GM18870 (cell line): ENCODE results near the gene SPATA21.
"Not testable (repeated sequence)": the region's sequence is repeated elsewhere in the genome, so short reads cannot be mapped to it uniquely, and the experiment has no call there.

Experiments used
- ATAC-seq: cut with Tn5 transposase; IDR thresholded peaks from one replicate; pipeline ENCODE4 v1.9.1; 2021; ENCODE audit warnings: moderate library complexity; ENCODE audit not compliant: unreplicated experiment

The SPATA21 gene, protein sequence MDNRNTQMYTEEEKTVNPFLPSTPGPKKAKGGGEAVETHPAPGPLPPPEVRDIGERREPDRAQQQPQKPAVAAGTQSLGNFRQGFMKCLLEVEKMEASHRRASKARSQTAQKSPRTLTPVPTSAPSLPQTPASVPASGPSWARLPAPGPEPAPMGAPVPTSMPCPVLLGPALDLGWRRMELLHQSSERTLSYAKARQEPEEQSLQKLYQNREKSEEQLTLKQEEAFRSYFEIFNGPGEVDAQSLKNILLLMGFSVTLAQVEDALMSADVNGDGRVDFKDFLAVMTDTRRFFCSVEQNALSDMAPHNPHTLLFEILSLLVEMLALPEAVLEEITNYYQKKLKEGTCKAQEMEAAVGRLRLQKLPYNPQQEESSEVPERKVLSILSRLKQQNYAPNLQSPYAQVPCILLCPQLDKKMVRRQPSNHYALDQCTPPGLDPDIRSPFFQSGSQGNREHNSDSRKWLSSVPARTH

DNA sequence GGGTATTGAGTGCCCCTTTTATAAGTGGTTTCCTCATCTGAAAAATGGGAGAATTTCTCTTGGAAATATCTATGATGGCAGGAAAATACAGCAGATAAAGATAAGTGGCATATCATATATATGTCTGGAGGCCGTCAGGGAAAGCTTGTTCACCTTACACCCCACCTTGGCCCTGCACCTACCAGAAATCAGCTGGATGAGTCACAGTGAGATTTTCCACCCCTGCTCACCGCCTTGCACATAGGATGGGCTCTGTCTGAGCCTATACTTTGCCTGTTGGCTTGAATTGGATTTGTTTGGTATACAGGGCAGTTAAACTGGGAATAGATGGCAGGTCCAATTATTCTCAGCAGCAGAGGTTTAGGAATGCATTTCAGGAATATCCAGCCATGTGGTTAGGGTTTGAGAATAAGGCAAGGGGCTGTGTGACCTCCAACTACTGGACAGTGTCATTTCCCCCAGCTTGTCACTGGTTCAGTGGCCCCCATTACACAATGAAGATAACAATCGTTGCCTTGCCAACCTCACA, at the start of gene SPATA21:
TSS of gene SPATA21 (minus strand) at position 479 of the 529 bp plus-strand sequence. CDS start 6,053 bp downstream, outside the sequence.
- ATAC-seq, result no peak

DNA sequence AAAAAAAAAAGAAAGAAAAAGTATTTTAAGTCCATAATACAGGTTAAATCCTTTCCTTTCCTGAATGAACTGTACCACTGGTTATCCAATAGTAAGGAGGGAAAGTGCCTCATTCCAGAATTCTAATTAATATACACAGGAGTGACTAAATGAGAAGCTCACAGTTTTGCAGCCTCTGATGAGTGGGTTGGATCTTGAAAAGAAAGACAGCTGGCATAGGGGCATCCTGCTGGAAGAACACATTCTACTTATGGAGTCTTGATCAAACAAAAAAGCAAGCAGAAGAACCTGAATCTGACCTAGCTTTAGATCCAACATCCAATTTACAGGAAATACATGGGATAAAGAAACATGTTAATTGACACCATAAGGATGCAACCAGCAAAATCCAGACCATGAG, 49.8 kb upstream of the SPATA21 start:
- not testable (repeated sequence) for ATAC-seq

DNA sequence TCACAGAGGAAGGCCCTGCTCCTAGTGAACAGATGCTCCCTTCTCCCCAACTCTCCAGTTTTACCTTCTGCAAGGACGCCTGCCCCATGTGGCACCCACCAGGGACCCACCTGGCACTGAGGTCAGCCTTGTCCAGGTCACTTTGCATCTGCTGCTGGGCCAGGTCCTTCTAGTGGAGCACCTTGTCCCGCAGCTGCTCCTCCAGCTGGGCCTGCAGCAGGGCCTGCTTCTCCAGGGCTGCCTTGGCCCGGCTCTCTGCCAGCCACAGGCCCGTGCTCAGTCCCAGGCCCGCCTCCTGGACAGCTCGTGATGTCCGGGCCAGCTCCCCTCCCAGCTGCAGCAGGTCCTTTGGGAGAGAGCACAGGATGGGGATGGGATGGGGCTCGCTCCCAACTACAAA, 49.1 kb upstream of the SPATA21 start:
- ATAC-seq, result not testable (repeated sequence)

DNA sequence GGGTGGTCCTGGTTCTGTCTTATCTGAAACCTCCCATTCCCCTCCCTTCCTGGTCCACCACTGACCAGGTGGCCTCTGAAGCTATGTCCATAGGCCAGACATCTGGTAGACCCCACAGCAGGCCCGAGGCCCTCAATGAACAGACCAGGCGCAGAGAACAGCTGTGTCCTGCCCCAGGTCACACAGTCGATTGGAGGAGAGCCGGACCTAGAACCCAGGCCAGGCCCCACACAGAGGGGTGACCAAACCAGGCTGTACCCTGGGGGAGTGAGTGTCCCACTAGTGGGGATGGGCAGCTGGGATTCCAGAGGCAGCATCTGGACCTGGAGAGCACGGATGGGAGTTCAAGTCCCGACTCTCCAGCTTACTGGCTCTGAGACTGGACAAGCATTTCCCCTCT, 47.7 kb upstream of the SPATA21 start:
- ATAC-seq, result no peak

DNA sequence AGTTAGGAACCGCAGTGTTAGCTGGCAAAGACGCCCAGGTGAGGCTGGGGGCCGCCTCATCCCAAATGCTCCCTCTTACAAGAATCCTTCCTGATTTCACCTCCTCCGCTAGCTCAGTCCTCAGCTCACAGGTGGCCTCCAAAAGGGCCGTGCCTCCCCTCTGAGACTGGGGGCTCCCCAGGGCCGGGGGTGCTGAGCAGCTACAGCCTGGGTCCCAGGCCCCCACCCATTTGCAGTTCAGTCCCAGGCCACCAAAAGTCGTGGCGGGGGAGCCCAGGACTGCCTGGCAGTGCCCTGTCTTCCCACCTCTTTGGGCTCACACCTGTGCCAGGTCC, 47.2 kb upstream of the SPATA21 start:
- no peak for ATAC-seq

DNA sequence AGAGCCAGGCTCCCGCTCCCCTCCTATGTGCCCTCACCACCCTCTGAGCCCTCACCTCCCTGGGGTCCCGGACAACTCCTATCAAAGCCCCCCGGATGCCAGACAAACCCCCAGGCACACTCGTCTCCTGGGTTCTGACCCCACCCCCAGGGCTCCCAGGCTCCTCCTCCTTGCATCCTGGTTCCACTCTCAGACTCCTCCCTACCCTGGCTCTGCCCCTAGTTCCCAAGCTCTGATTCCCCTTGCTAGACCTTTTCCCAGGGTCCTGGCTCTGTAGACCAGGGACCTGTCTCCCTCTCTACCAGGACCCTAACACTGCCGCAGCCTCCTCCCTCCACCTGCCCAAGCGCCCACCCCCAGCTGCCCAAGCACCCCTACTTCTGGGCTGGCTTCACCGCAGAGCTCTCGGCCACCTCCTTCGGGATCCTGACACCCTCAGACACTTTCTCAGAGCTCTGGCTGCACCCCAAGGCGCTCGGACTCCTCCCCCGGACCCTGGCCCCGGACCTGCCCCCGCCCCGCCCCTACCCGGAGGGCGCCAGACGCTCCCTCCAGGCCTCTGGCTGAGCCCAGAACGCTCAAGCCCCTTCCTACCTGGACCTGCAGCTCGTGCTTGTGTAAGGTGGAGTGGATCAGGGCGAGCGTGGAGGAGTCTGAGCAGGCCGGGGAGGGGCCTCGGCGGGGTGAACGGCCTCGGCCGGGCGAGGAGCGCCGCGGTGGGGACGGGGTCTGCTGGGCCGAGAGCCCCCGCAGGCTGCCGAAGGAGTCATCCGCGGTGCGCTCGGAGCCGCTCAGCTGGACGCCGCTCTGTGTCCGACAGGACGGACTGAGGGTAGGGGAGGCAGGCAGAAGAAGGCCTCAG, 46.6 kb upstream of the SPATA21 start:
- not testable (repeated sequence) for ATAC-seq

DNA sequence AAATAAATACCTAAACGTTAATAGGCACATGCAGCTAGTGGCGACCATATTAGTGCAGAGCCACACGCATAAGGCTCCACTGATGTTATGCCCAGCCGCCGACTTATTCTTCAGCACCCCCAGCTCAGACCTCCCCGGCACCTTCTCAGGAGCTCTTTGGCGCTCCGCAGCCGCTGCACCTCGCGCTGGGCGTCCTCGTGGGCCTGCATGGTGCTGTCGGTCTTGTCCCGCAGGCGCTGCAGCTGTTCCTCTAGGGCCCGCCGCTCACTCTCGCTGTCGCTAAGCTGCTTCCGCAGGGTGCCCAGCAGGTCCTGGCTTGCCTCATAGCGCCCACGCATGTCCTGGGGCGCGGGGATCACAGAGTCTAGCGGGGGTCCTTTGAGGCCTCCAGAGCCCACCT, 45.9 kb upstream of the SPATA21 start:
- ATAC-seq, result not testable (repeated sequence)

DNA sequence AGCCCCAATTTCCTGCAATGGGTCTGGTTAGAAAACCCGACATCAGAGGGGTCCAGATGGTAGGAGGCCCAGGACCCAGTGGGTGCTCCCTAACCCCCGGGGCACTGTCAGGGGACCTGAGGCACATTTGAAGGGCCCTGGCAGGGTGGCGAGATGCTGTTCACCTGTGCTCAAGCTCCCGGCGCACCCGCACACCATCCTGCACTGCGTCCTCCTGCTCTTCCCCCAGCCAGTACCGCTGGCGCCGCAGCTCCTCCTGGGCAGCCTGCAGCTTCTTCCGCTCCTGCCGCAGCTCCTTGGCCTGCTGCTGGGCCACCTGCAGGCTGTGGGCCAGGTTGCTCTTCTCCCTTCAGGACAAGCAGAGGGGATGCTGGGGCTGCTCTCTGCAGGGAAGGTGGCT, 40.9 kb upstream of the SPATA21 start:
- no peak for ATAC-seq

DNA sequence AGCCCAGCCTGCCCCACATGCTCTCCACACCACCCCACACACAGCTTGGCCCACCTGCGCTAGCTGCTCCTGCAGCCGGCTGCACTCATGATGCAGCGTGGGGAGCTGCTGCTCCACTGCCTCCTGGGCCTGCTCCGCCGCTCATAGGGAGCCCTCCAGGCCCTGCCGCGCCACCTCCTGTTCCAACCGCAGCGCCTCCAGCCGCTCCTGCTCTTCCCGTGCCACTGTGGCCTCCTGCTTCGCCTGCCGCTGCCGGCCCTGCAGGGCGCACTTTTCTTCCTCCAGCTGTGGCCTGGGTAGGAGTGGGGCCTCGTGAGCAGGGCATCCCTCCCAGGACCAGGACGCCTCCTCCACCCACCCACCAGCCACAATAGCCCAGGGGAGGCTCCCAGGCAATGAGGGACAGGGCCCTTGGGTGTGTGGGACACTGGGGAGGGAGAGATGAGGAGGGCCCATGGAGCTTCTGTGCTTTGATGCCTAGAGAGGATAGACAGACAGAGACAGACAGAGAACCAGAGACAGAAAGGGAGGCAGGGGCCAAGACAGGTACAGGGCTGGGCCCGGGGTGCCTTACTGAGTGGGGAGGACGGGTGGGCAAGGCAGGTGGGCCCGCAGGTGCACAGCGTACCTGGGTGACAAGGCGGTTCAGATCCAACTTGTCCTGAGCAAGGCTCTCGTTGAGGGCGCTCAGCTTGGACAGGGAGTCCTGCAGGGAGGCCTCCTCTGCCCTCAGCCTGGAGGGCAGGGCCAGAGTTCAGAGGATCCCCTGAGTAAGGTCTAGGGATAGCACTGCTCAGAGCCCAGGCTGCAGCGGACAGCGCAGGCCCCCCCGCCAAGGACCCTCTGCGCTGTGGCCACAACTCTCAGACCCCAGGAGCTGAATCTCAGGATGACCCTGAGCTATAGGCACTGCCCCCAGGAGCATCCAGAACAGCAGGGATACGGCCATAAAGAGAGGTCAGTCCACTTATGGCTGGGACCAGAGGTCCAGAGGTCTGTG, 38.8 kb upstream of the SPATA21 start:
- ATAC-seq, result not testable (repeated sequence)

DNA sequence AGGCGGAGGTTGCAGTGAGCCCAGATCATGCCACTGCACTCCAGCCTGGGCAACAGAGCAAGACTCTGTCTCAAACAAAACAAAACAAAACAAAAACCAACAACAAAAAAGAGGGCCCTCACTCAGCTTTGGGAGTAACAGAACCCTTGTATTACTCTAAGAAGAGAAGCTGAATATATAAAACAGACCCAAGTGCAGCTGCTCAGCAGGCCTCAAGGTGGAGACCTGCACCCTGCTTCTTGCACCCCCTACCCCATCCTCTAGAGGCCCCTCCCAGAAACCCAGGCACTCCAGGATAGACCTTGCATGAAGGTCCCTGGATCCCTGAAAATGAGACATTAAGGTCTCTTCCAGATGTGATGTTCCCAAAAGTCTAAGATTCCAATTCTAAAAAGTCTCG, 37.7 kb upstream of the SPATA21 start:
- not testable (repeated sequence) for ATAC-seq

DNA sequence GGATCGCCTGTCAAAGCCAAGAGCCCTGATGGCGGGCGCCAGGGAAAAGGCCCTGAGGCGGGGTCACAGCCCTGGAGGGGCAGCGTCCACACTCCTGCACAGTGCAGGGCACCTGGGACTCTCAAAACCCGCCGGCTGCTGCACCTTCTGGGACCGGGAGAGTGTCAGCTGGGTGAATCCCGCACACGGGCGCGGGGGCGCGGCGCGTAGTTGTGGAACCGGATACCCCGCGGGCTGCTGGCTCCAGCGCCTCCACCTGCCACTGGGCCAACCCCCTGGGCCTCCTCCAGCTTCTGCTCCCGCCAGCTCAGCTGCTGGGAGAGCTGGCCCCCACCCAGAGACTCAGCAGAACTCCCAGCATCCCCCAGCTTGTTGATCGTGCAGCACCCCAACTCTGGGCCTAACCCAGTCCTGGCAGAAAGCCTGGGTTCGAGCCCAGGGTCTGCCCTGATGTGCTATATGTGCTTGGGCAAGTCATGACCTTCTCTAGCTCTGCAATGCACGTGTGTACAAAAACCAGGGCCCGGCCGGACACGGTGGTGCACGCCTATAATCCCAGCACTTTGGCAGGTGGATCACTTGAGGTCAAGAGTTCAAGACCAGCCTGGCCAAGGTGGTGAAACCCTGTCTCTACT, 37.1 kb upstream of the SPATA21 start:
- ATAC-seq, result no peak

DNA sequence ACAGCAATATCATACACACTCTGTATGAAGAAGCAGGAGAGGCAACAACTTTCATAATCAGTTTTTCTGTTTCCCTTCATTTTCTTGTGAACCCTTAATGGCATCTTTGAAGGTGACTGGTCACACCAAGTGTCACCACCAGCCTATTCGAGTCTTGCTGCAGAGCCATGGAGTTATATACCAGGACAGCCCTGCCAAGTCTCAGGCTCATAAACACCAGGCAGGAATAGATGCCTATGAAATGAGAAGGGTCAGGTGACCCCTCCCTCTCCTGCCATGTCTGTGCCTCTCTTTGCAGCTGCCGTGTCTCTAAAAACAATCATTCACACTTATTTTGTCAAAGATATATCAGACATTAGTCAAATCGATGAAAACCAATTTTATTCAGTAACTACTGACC, 31.3 kb upstream of the SPATA21 start:
- no peak for ATAC-seq

DNA sequence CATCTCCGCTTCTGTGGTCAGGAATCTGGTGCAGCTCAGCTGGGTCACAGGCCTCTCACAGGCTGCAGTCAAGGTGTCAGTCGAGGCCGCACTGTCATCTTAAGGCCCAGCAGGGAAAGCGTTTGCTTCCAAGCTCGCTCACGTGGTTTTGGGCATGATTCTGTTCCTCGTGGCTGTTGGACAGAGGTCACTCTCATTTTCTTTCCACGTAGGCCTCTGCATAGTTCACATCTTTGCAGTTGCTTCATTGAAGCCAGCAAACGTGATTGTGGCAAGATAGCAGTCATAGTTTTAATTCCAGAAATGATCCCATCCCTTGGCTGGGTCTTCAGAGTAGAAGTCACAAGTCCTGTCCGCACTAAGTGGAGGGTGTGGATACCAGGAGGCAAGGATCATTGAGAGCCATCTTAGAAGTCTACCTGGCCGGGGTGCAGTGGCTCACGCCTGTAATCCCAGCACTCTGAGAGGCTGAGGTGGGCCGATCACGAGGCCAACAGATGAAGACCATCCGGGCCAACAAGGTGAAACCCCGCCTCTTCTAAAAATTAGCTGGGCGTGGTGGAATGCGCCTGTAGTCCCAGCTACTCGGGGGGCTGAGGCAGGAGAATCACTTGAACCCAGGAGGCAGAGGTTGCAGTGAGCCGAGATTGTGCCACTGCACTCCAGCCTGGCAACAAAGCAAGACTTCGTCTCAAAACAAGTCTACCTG, 27.8 kb upstream of the SPATA21 start:
- ATAC-seq, result no peak

DNA sequence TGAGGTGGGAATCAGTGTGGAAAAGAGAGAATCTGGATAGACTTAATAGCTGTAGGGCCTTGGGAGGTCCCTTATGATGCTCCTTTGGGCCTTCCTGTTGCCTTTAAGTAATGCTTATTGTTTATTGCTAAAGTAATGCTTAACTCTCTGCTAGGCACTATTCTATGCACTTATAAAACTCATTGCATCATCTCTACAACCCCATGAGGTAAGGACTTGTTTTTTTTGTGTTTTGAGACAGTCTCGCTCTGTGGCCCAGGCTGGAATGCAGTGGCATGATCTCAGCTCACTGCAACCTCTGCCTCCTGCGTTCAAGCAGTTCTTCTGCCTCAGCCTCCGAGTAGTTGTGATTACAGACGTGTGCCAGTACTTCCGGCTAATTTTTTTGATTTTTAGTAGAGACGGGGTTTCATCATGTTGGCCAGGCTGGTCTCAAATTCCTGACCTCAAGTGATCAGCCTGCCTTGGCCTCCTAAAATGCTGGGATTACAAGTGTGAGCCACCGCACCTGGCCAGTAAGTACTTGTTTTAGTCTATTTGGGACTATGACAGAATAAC, 25.6 kb upstream of the SPATA21 start:
- no peak for ATAC-seq

DNA sequence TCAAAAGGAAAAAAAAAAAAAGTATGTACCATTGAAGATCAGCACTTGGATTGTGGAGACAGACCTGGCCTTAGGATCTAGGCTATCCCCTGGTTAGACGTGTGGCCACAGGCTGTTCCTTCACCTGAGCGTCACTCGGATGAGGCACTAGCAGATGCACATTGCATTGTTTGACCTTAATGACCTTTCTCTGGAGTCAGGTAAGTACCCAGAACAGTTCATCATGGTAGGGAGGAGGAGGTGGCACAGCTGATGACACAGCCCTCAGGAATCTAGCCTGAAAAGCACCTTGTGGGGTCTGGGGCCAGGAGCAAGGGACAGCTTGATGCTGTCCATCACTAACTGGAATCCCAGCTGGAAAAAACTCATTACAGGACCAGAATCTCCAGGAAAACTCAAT, 24.5 kb upstream of the SPATA21 start:
- no peak for ATAC-seq

DNA sequence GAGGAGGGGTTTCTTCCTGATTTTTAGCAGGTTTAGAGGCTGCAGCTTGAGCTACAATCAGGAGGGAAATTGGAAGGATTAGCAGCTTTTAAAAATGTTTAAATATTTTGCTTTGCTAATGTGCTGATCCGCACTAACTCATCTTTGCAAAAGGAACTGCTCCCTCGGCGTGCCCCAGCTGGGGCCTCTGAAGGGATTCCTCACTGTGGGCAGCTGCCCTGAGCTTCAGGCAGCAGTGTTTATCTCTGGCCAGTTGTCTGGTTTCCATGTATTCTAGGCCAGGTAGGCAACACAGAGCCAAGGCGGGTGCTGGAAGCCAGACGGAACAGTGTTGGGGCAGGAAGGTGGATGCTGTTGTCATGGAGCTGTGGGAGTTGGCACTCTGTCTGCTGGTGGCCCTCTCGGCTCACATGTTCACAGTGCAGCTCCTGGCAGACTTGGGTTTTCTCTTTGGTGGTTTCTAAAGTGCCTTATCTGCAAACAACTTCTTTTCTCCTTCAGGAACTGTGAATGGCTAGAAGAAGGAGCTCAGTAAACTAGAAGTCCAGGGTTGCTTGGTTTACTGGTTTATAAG, 22.2 kb upstream of the SPATA21 start:
- no peak for ATAC-seq

DNA sequence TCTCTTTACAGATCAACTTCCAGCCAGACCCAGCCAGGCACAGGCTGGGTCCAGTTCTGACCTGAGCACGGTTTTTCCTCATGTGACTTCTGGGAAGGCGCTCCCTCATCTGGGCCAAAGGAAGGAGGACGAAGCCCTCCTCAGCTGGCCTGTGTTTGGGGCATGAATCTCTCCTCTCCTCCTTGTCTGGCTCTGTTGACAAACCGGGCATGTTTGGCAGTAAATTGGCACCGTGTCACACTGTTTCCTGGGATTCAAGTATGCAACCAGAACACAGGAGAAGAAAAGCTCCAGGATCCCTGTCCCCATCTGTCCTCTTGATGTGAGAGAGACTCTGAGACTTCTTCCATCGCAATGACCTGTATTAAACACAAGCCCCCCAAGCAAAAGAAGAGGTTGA, 21.6 kb upstream of the SPATA21 start:
- no peak for ATAC-seq

DNA sequence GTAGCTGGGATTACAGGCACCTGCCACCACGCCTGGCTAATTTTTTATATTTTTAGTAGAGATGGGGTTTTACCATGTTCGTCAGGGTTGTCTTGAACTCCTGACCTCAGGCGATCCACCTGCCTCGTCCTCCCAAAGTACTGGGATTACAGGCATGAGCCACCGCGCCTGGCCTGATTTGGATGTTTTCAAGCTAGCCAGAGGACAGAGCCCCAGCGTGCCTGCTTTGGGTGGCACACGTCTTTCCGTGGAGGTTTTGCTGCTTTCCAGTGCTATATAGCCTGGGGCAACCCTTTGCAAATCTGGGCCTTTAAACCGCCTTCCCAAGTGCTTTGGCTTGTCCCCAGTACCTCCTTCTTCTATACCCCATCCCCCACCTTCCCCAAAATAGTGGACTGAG, 18.9 kb upstream of the SPATA21 start:
- not testable (repeated sequence) for ATAC-seq

DNA sequence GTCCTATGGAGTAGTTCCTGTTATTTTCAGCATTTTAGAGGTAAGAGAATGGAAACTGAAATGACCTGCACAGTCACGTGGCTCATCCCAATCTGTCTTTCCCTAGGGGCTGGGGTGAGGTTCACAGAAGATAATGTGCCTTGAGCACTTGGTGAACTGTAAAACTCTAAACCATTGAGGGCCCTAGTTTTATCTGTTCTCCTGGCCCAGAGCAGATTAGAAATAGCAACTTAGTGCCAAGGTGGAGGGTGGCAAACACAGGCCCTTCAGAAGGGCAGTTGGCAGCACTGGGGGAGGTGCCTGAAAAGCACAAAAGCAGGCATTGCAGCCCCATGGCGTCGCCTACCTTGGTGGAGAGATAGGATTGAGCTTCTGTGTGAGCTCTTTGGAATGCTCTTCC, 17.7 kb upstream of the SPATA21 start:
- ATAC-seq, result not testable (repeated sequence)
